IPS DF 6.9 (cell line): ENCODE measurements around the gene RASD1.
A peak's percentile ranks its signal among the peaks of the same experiment; 100 is the strongest.

Source experiments
- DNase-seq: peaks from one replicate; pipeline ENCODE4 v3.0.0-alpha.2; 2013; ENCODE audit warnings: low read depth, low spot score
- H3K27ac ChIP-seq: one replicate; pipeline ENCODE4 v1.5.1; 2013; ENCODE audit warnings: low read length, control low read depth
- H3K27me3 ChIP-seq: 2 replicates; pipeline ENCODE4 v1.6.1; 2013; ENCODE audit warnings: mild to moderate bottlenecking, low read length; ENCODE audit not compliant: control insufficient read depth, insufficient read depth
- H3K36me3 ChIP-seq: 2 replicates; pipeline ENCODE4 v1.6.1; 2013; ENCODE audit warnings: low read length; ENCODE audit not compliant: control insufficient read depth, insufficient read depth
- H3K4me1 ChIP-seq: 2 replicates; pipeline ENCODE4 v1.6.1; 2013; ENCODE audit warnings: low read length; ENCODE audit not compliant: control insufficient read depth, insufficient read depth
- H3K4me3 ChIP-seq: 2 replicates; pipeline ENCODE4 v1.5.1; 2013; ENCODE audit warnings: mild to moderate bottlenecking, low read length
- H3K9me3 ChIP-seq: 2 replicates; pipeline ENCODE4 v1.6.1; 2013; ENCODE audit warnings: low read length, inconsistent platforms; ENCODE audit not compliant: control insufficient read depth, insufficient read depth
- WGBS: extraction: QIAGEN DNeasy Blood & Tissue Kit; methylation state at CpG from one replicate; pipeline ENCODE4 v1.1.7; 2013; ENCODE audit warnings: mixed read lengths, missing lambda C conversion rate; ENCODE audit not compliant: insufficient read length, insufficient coverage; 5-methylcytosine and 5-hydroxymethylcytosine counted together

Gene RASD1

DNA sequence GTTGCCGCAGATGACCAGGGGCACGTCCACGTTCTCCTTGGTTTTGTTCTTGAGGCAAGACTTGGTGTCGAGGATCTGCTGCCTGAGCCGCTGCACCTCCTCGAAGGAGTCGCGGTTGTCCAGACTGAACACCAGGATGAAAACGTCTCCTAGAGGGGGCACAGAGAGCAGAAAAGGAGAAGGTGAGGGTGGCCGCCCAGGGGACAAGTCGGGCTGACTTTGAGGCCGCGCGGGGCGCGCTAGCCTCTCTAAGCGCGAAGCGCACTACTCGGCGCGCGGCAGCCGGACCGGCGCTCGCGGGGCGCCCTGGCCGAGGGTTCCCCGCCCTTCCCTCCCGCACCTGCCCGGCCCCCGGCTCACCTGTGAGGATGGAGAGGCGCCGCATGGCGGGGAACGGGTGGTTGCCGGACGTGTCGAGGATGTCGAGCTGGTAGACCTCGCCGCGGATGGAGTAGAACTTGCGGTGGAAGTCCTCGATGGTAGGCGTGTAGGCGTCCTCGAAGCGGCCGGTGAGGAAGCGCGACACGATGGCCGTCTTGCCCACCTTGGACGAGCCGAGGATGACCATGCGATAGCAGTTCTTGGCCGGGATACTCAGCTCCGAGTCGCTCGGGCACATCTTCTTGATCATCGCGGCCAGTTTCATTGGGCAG, 533 bp downstream of the RASD1 start:
- Histone ChIP-seq H3K36me3 (peaks cover 7% of the 10 kb centered on the region; the same call in 1 of the 2 replicates), H3K4me3 (peak overlapping the region; percentile 50; the same call in 1 of the 2 replicates), H3K27ac (no peak overlapping the region), H3K9me3 (no peaks in the 10 kb centered on the region), H3K27me3 (peaks cover 10% of the 10 kb centered on the region), H3K4me1 (peaks cover 14% of the 10 kb centered on the region)
- no peak for DNase-seq
- no CpG with 5 or more reads among the region's 65 CpGs for WGBS

DNA sequence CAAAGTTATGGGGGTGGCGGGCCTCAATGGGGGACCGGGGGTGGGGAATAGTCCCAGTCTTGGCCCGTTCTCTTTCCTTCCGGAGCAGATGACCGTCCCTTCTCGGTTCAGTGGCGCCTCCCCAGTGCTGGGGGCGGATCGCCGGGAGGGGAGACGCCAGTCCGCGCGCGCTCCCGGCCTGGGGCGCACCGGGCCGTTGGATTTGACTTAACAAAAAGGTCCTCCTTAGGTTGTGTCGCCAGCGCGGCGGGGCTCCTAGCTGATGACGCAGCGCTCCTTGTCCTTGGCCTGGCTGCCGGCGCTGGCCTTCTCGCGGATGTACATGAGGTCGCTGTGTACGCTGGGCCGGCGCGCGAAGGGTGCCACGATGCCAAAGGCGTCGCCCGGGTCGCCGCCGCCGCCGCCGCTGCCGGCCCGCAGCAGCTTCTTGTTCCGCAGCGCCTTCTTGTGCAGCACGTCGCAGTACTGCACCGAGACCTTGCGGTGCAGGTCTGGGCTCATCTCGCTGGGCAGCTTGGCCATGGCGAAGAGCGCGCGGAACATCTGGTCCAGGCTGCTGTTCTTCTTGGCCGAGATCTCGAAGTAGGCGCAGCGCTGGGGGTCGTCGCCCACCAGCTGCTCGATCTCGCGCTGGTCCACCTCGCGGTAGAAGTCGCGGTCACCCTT, 1.2 kb downstream of the RASD1 start:
- Histone ChIP-seq H3K27me3 (peaks cover 10% of the 10 kb centered on the region), H3K27ac (no peak overlapping the region), H3K36me3 (peaks cover 7% of the 10 kb centered on the region; the same call in 1 of the 2 replicates), H3K9me3 (no peaks in the 10 kb centered on the region), H3K4me1 (peaks cover 14% of the 10 kb centered on the region), H3K4me3 (peak overlapping the region; percentile 50; the same call in 1 of the 2 replicates)
- no CpG with 5 or more reads among the region's 71 CpGs for WGBS
- no peak for DNase-seq

DNA sequence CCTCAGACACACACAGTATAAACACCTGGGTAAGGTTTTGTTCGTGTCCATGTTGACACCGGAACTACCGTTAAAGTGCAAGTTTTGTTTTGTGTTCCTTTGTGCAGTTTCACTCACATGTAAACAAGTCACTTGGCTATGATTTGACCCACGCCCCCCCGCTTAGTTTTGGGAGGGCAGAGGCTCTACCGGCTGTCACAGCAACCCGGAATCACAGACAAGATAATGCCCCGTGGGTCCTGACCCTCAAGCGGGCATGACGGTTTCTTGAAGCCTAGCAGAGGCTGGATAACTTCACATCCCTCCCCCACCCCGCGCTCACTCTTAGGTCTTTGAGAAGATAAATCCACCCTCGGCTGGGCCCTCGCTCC, 1.7 kb downstream of the RASD1 start:
- H3K4me1 ChIP-seq: peaks cover 14% of the 10 kb centered on the region
- no peaks in the 10 kb centered on the region for H3K9me3 ChIP-seq
- H3K27ac ChIP-seq: no peak overlapping the region
- DNase-seq: no peak
- no CpG with 5 or more reads among the region's 14 CpGs for WGBS
- peak overlapping the region; percentile 50; the same call in 1 of the 2 replicates for H3K4me3 ChIP-seq
- H3K36me3 ChIP-seq: peaks cover 7% of the 10 kb centered on the region; the same call in 1 of the 2 replicates
- H3K27me3 ChIP-seq: peaks cover 10% of the 10 kb centered on the region

DNA sequence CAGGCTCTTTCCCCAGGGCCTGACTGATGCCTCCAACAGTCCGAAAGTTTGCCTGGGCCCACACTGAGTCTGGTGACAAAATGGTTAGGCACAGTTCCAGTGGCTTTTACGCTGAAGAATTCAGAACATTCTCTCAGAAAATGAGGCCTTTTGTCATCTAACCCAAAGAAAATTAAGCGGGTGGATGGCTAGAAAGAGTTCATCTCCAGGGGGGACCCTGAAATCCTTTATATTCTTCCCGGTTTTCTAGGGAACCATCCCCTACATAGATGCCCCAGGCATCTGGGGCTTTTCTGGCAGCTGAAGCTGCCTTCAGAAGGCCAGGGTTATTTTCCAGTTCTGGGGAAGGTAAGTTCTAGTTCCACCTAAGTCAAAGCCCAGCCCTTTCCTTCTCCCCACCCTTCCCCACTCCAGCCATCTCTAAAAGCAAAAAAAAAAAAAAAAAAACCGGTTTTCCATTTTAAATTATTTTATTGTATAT, 2.2 kb downstream of the RASD1 start:
- Histone ChIP-seq H3K27me3 (peaks cover 10% of the 10 kb centered on the region), H3K4me1 (peaks cover 14% of the 10 kb centered on the region), H3K36me3 (peaks cover 7% of the 10 kb centered on the region; the same call in 1 of the 2 replicates), H3K4me3 (no peak overlapping the region), H3K27ac (no peak overlapping the region), H3K9me3 (no peaks in the 10 kb centered on the region)
- WGBS: no CpG with 5 or more reads among the region's 5 CpGs
- DNase-seq: no peak

DNA sequence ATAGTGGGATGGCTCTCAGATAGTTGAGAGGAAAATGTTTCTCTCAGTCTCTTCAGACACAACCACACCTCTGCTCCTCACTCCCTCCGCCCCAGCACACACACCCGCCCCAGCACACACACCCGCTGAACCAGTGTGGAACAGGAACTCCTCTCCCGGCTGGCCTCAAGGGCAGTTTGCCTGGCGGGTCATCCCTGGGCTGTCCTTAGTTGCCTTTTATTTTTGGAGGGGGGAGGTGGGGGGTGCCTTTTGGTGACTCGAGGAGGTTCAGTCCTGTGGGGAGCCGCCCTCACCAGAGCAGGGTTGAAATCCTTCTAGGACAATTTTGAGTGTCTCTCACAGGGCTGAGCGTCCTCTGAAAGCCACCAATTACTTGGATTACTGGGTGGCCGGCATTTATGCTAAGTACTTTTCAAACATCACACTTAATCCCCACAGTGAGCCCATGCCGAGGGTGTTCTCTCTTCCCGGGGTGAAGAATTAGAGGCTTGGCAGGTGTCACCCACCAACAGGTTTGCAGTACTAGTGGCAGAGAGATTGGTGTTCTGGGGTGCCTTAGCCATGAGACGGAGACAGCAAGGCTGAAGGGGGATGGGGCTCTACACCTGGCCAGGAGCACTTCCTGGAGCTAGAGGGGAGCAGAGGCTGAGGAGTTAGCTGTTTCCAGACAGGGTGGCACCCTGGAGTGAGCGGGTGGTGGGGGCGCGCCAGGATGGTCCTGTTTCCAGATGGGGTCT, 2.8 kb downstream of the RASD1 start:
- WGBS: no CpG with 5 or more reads among the region's 15 CpGs
- no peak for DNase-seq
- H3K27ac ChIP-seq: no peak overlapping the region
- peaks cover 14% of the 10 kb centered on the region for H3K4me1 ChIP-seq
- H3K4me3 ChIP-seq: no peak overlapping the region
- H3K36me3 ChIP-seq: peaks cover 7% of the 10 kb centered on the region; the same call in 1 of the 2 replicates
- H3K9me3 ChIP-seq: no peaks in the 10 kb centered on the region
- H3K27me3 ChIP-seq: peaks cover 10% of the 10 kb centered on the region

DNA sequence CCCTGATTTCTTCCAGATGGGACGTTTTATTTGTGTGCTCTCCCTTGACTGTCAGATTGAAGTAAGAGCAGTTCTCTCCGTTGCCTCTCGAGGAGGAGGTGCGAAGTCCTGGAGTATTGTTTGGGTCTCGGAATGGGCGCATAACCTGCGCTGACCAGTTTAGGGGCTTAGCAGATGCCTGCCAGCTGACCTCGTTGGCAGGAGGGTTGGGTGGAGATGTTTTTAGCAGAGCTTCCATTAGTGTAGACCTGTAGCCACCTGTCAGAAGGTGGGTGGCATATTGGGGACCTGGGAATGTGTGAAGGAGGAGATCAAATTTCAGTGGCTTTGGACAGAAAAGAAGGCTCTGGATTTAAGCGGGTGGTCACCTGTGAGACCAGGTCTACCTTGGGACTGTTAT, 3.6 kb downstream of the RASD1 start:
- no CpG with 5 or more reads among the region's 9 CpGs for WGBS
- H3K9me3 ChIP-seq: no peaks in the 10 kb centered on the region
- H3K27me3 ChIP-seq: peaks cover 10% of the 10 kb centered on the region
- H3K27ac ChIP-seq: no peak overlapping the region
- H3K4me3 ChIP-seq: no peak overlapping the region
- H3K4me1 ChIP-seq: peaks cover 14% of the 10 kb centered on the region
- DNase-seq: no peak
- peaks cover 10% of the 10 kb centered on the region for H3K36me3 ChIP-seq

DNA sequence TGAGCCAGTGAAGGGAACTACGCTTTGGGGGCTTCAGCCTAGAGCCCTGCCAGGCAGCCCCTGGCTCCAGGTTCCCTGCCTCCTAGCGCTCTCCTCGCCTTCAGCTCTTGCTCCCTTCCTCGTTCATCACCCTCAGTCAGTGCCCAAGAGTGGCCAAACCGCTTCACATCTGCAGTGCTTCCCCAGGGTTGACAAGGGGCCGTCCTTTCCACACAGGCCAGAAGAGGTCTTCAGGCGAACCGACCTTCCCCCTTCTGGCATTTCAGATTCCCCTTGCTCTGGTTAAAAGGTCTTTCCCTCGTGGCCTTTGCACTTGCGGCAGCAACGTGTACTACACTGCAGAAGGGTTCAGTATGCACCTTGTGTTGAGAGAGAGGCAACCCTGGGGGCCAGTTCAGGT, 4.1 kb downstream of the RASD1 start:
- no CpG with 5 or more reads among the region's 11 CpGs for WGBS
- Histone ChIP-seq H3K27me3 (peaks cover 10% of the 10 kb centered on the region), H3K9me3 (no peaks in the 10 kb centered on the region), H3K4me1 (peaks cover 11% of the 10 kb centered on the region), H3K36me3 (peaks cover 12% of the 10 kb centered on the region), H3K4me3 (no peak overlapping the region), H3K27ac (no peak overlapping the region)
- no peak for DNase-seq

DNA sequence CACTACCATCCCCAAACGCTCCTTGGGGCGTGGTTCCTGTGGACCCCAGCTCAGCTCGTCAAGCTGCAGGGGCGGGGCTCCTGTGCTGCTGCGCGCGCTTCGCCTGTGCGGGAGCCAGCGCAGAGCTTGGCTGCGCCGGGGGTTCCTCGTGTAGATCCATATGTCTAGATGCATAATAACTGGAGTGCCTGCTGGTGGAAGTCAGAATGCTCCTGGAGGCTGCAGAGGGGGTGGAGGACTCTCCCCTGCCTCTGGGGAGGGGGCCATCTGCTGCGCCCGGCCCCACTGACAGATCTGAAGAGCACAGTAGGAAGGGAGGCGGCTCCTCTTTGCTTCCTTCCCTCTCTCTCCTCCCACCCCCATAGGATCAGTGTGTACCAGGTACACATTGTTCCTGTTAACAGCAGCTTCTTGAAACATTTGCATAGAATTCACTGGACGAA, 4.6 kb downstream of the RASD1 start:
- Histone ChIP-seq H3K27ac (no peak overlapping the region), H3K27me3 (peaks cover 10% of the 10 kb centered on the region), H3K9me3 (no peaks in the 10 kb centered on the region), H3K4me1 (peaks cover 11% of the 10 kb centered on the region), H3K36me3 (peaks cover 12% of the 10 kb centered on the region), H3K4me3 (no peak overlapping the region)
- WGBS: no CpG with 5 or more reads among the region's 17 CpGs
- no peak for DNase-seq

DNA sequence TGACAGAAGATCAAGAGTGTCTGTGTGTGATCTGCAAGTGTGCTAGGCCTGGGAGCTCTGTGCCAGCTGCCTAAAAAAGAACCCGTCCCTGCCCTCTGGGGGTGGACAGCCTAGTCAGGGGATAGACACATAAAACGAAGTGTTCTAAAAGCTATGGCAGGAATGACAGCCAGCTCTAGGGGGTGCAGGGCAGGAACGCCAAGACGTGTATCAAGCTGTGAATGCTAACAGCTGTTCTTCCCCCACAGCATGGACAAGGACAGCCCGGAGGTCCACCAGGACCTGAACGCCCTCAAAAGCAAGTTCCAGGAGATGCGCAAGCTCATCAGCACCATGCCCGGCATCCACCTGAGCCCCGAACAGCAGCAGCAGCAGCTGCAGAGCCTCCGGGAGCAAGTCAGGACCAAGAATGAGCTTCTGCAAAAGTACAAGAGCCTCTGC, 5.1 kb downstream of the RASD1 start:
- Histone ChIP-seq H3K4me1 (peaks cover 11% of the 10 kb centered on the region), H3K36me3 (peaks cover 12% of the 10 kb centered on the region), H3K27me3 (peaks cover 10% of the 10 kb centered on the region), H3K27ac (no peak overlapping the region), H3K9me3 (no peaks in the 10 kb centered on the region), H3K4me3 (no peak overlapping the region)
- WGBS: no CpG with 5 or more reads among the region's 10 CpGs
- DNase-seq: no peak

DNA sequence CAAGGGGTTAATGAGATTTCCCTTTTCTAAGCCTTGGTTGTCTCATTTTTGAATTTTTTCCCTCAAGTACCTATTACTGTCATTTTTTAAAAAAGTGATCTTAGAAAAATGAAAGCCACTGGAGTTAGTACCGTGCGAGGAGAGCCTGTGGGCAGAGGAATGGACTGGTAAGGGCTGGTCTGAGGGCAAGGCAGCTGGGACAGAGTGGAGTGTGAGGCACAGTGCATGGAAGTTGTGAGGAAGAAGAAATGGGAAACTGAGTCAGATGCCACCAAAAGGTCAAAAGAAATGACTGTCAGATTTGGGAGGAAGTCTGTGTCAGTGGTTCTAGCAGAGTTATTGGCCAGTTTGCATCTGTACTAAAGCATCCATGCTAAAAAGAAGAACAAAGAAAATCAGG, 8.2 kb downstream of the RASD1 start:
- H3K9me3 ChIP-seq: no peaks in the 10 kb centered on the region
- no peaks in the 10 kb centered on the region for H3K27me3 ChIP-seq
- H3K36me3 ChIP-seq: peaks cover 12% of the 10 kb centered on the region
- no CpG with 5 or more reads among the region's 2 CpGs for WGBS
- no peak for DNase-seq
- 0 out of 2 replicates have a peak, but pooled peaks cover 2% of the 10 kb centered on the region for H3K4me1 ChIP-seq
- H3K4me3 ChIP-seq: no peak overlapping the region
- H3K27ac ChIP-seq: no peak overlapping the region
